Lower leg skin (tissue), 3 donors: ENCODE data around the gene HYDIN.

Experiments
- POLR2A ChIP-seq, 2 donors: fragments of 450-650 bp; IDR thresholded peaks; one replicate each; pipeline ENCODE4 v1.6.1; 2016 to 2017; ENCODE audit warnings: antibody characterized with exemption in 2 of 2, mild to moderate bottlenecking in 1 of 2, moderate library complexity in 1 of 2
- TF ChIP-seq, protein P1 (sequence below), 3 donors: fragments of 450-650 bp; IDR thresholded peaks; one replicate each; pipeline ENCODE4 v1.5.1; 2016; ENCODE audit warnings: antibody characterized with exemption in 3 of 3, mild to moderate bottlenecking in 3 of 3, moderate library complexity in 2 of 3

DNA sequence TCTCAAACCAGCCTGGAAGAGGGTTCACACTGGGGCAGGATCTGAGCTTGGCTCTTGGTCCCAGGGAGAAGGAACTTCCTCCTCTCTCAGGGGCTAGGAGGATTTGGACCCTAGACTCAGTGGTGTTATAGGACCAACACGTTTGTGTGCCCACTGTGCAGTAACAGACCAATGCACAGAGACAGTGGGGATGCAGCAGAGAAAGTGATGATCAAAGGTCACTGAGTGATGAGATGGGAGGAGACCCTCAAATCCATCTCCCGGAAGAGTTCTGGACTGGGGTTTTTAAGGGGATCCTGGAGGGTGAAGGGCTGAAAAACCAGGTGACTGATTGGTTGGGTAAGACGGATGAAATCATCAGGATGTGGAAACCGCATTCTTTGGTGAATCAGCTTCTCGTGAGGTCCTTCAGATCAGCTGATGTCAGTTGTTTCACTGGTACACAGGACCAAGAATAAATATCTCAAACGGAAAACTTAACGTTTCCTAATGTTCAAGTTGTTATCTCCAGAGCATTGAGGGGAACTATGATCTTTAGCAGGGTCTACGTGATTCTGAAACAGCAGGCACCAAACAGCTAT lies 426.3 kb downstream of the HYDIN start:
- TF ChIP-seq POLR2A (IDR thresholded peaks at IDR 0.05), result no peak
- TF ChIP-seq, protein P1, sequence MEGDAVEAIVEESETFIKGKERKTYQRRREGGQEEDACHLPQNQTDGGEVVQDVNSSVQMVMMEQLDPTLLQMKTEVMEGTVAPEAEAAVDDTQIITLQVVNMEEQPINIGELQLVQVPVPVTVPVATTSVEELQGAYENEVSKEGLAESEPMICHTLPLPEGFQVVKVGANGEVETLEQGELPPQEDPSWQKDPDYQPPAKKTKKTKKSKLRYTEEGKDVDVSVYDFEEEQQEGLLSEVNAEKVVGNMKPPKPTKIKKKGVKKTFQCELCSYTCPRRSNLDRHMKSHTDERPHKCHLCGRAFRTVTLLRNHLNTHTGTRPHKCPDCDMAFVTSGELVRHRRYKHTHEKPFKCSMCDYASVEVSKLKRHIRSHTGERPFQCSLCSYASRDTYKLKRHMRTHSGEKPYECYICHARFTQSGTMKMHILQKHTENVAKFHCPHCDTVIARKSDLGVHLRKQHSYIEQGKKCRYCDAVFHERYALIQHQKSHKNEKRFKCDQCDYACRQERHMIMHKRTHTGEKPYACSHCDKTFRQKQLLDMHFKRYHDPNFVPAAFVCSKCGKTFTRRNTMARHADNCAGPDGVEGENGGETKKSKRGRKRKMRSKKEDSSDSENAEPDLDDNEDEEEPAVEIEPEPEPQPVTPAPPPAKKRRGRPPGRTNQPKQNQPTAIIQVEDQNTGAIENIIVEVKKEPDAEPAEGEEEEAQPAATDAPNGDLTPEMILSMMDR (IDR thresholded peaks at IDR 0.05), result no peak
